Measurements from ENCODE around the gene MAN1C1. TPM values are rescaled to one million over a fixed set of nuclear protein-coding genes. Genes with fewer than 3 reads are reported as not detected.

The MAN1C1 gene
- total and polyA plus RNA-seq, 10 of the 15 experiments (the other 5 are each of a cell fraction or from before 2014, with no cell fraction given): 0.12 to 0.56 (median 0.22) TPM; not detected in 3

DNA sequence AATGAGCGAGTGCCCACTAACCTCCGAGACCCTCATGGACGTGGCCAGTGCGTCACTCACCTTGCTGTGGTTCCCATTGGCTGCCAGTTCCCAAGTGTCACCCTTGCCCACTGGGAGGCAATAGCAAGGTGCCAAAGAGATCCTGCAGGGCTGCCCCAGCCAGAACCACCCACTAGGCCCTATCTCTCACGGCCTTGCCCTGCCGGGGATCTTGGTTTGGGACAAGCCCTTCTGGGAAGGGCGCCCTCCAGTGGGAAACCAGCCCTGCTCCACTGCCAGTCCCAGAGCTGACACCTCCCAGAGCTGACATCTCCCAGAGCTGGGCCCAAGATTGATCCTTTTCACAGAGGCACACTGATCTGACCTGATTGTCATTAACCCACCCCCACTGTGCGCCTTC, 181.3 kb downstream of the MAN1C1 start:
- peaks cover 12% of the 10 kb centered on the region for H3K4me1 ChIP-seq (ENCODE audit: control insufficient read depth, insufficient read depth, low read length)
- H3K4me3 ChIP-seq: no peak overlapping the region
- no peak overlapping the region for H3K4me2 ChIP-seq (ENCODE audit: control insufficient read depth, insufficient read depth)
- WGBS (ENCODE audit: insufficient coverage, insufficient replicate concordance, low lambda C conversion rate, missing lambda C conversion rate): 56% methylated on average over 8 of the region's 8 CpGs
- BruUV-seq (replicated peaks): no TSS peak
- H3K27me3 ChIP-seq (replicated peaks in 1 of 2; ENCODE audit: control insufficient read depth in 2 of 2, insufficient read depth in 2 of 2, low read length in 1 of 2): no peaks in the 10 kb centered on the region; a peak in 1 of 4 replicates
- no peaks in the 10 kb centered on the region for H3K79me2 ChIP-seq (ENCODE audit: control insufficient read depth, insufficient read depth, low read length)
- ChIA-PET POLR2A (no interaction called here), SMC1A (ENCODE audit: uncharacterized antibody, unreplicated experiment) (interaction anchor here (0.6 to 2.4 kb wide), 4 partner anchors 12 to 189 kb away, joined by 3 to 13 read pairs (median 3); no protein-coding TSS in a partner anchor), RAD21 (ENCODE audit: unreplicated experiment) (interaction anchor here (0.6 to 1.8 kb wide), 3 partner anchors 12 to 440 kb away, joined by 3 to 8 read pairs (median 4); no protein-coding TSS in a partner anchor), CTCF (interaction anchor here (0.7 to 8.4 kb wide), 8 partner anchors 13 to 317 kb away, joined by 3 to 63 read pairs (median 6); partner anchors contain the start of gene PAFAH2)
- H3K27ac ChIP-seq (ENCODE audit: control insufficient read depth, insufficient read depth): no peak overlapping the region
- H3K9ac ChIP-seq (ENCODE audit: control insufficient read depth, insufficient read depth, low read length): no peak overlapping the region
- peak; percentile 7 for FAIRE-seq
- H3K9me3 ChIP-seq (replicated peaks; ENCODE audit: control insufficient read depth, insufficient read depth, low read length): no peaks in the 10 kb centered on the region; the same call in 2 of the 3 replicates
- no peak for DNase-seq (ENCODE audit: low read depth, low spot score)
- intact Hi-C loops (cut with micrococcal nuclease; ENCODE audit: unreplicated experiment): loop anchor here (2.0 to 5.0 kb wide), 2 partner anchors 187 to 296 kb away; no protein-coding TSS in a partner anchor
- in situ Hi-C loops (cut with MboI): loop anchor here (5.0 kb wide), 1 partner anchor 186 kb away; no protein-coding TSS in a partner anchor
- H2AFZ ChIP-seq (ENCODE audit: control insufficient read depth, low read depth, low read length): no peak overlapping the region
- ATAC-seq: peak; percentile 34; the same call in 2 of the 3 replicates
- no peaks in the 10 kb centered on the region for H3K36me3 ChIP-seq (ENCODE audit: control insufficient read depth in 2 of 2, insufficient read depth in 2 of 2, low read length in 1 of 2)
- no peaks in the 10 kb centered on the region for H4K20me1 ChIP-seq (ENCODE audit: control insufficient read depth, insufficient read depth)
- TF ChIP-seq CREB1 (IDR thresholded peaks at IDR 0.05; ENCODE audit: low read depth) (no peak), SMC3 (IDR thresholded peaks at IDR 0.05; ENCODE audit: borderline replicate concordance, low read length) (peak; percentile 24; the same call in 1 of the 2 replicates)
- TF ChIP-seq, protein P1, sequence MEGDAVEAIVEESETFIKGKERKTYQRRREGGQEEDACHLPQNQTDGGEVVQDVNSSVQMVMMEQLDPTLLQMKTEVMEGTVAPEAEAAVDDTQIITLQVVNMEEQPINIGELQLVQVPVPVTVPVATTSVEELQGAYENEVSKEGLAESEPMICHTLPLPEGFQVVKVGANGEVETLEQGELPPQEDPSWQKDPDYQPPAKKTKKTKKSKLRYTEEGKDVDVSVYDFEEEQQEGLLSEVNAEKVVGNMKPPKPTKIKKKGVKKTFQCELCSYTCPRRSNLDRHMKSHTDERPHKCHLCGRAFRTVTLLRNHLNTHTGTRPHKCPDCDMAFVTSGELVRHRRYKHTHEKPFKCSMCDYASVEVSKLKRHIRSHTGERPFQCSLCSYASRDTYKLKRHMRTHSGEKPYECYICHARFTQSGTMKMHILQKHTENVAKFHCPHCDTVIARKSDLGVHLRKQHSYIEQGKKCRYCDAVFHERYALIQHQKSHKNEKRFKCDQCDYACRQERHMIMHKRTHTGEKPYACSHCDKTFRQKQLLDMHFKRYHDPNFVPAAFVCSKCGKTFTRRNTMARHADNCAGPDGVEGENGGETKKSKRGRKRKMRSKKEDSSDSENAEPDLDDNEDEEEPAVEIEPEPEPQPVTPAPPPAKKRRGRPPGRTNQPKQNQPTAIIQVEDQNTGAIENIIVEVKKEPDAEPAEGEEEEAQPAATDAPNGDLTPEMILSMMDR (IDR thresholded peaks at IDR 0.05 in 2 of 3, conservative IDR thresholded peaks at IDR 0.05 in 1 of 3; ENCODE audit: control insufficient read depth in 2 of 3, extremely low read depth in 1 of 3, insufficient read depth in 1 of 3, low read depth in 3 of 3, low read length in 3 of 3): peak; percentile 29 to 60 (median 53)

Data from GM12878 (cell line).